HepG2 (cell line): ENCODE results near the gene STARD5. TPM values are rescaled to one million over a fixed set of nuclear protein-coding genes. Genes with fewer than 3 reads are reported as not detected.

Experiments used
- ATAC-seq: fragments of 200-7000 bp; cut with Tn5 transposase; 3 replicates; pipeline ENCODE4 v1.9.1; 2020; ENCODE audit warnings: mild to moderate bottlenecking, moderate library complexity
- BruUV-seq: library from RNA; stranded (reverse); fragments of 400-500 nt; replicated peaks from 2 replicates; lab custom pipeline; 2021; lab: Mats Ljungman, UMichigan
- CTCF ChIA-PET: fragments of 300-600 bp; formaldehyde crosslinking; extraction: SDS; loops from one replicate; lab custom pipeline; 2021; ENCODE audit warnings: low total read pairs, inconsistent platforms, low intra/inter-chr PET ratio; lab: Yijun Ruan, JAX
- POLR2A ChIA-PET: fragments of 350-600 bp; sonication (Branson Sonifier 250); formaldehyde crosslinking; loops from one replicate; lab custom pipeline; 2020; ENCODE audit warnings: antibody characterized with exemption, inconsistent platforms; lab: Yijun Ruan, JAX
- DNase-seq: peaks from one replicate; pipeline ENCODE4 v3.0.0-alpha.2; 2015; ENCODE audit warnings: low spot score
- FAIRE-seq: peaks from 3 replicates; lab custom pipeline; 2011; peaks lifted over from hg19 to GRCh38; lab: Jason Lieb, UNC
- H2AFZ ChIP-seq: one replicate; pipeline ENCODE4 v1.6.1; 2011; ENCODE audit warnings: low read length, inconsistent platforms
- H3K27ac ChIP-seq: fragments of 300-600 bp; 3 replicates; pipeline ENCODE4 v1.8.0; 2011; ENCODE audit warnings: mixed run types, mild to moderate bottlenecking, mixed read lengths, low read length, inconsistent platforms; ENCODE audit not compliant: insufficient read depth; ENCODE audit errors: extremely low read length
- H3K27me3 ChIP-seq, 2 experiments: fragments of 200-600 bp in 1 of 2; 2 replicates in 1 of 2; 3 replicates in 1 of 2; pipeline versions ENCODE4 v1.6.0 to v1.8.0; 2011; ENCODE audit warnings: low read length in 2 of 2, mild to moderate bottlenecking in 2 of 2, moderate library complexity in 2 of 2, inconsistent platforms in 1 of 2; ENCODE audit not compliant: insufficient read depth in 2 of 2, control insufficient read depth in 1 of 2
- H3K36me3 ChIP-seq, 2 experiments: fragments of 200-600 bp in 1 of 2; replicated peaks in 1 of 2; 2 replicates in 1 of 2; 3 replicates in 1 of 2; pipeline versions ENCODE4 v1.5.1 to v1.8.0; 2011; ENCODE audit warnings: low read length in 2 of 2, inconsistent platforms in 1 of 2; ENCODE audit not compliant: insufficient read depth in 2 of 2, control insufficient read depth in 1 of 2
- H3K4me1 ChIP-seq: 2 replicates; pipeline ENCODE4 v1.5.1; 2012; ENCODE audit warnings: low read length, inconsistent platforms; ENCODE audit not compliant: insufficient read depth
- H3K4me2 ChIP-seq: 2 replicates; pipeline ENCODE4 v1.6.0; 2011; ENCODE audit warnings: low read depth, low read length, inconsistent platforms
- H3K4me3 ChIP-seq, 3 experiments: fragments of 200-600 bp in 1 of 3; sonication (generic), shearing (Covaris generic) in 1 of 3; replicated peaks in 1 of 3; 2 replicates each; pipeline ENCODE4 v1.5.1; 2011 to 2016; ENCODE audit warnings: low read length in 3 of 3, inconsistent platforms in 2 of 3, low read depth in 2 of 3, mild to moderate bottlenecking in 2 of 3, control low read depth in 1 of 3, mixed read lengths in 1 of 3; ENCODE audit not compliant: insufficient read depth in 1 of 3
- H3K79me2 ChIP-seq: one replicate; pipeline ENCODE4 v1.6.1; 2011; ENCODE audit warnings: low read length, inconsistent platforms; ENCODE audit not compliant: insufficient read depth
- H3K9ac ChIP-seq: 2 replicates; pipeline ENCODE4 v1.6.0; 2011; ENCODE audit warnings: mild to moderate bottlenecking, low read depth, low read length, inconsistent platforms; ENCODE audit not compliant: insufficient read depth
- H3K9me3 ChIP-seq: 2 replicates; pipeline ENCODE4 v1.5.1; 2012; ENCODE audit warnings: mild to moderate bottlenecking, low read length
- H4K20me1 ChIP-seq: 2 replicates; pipeline ENCODE4 v1.6.0; 2011; ENCODE audit warnings: inconsistent platforms, mild to moderate bottlenecking, low read length, moderate library complexity; ENCODE audit not compliant: insufficient read depth
- CHD2 ChIP-seq: IDR thresholded peaks from 2 replicates; pipeline ENCODE4 v1.6.1; 2011; ENCODE audit warnings: low read depth, low read length, improper control_type of control experiment
- EHMT2 ChIP-seq: fragments of 200-600 bp; sonication (generic); IDR thresholded peaks from 2 replicates; pipeline ENCODE4 v1.7.0; 2017; ENCODE audit warnings: antibody characterized with exemption, low read depth, low read length, borderline replicate concordance
- MED8 ChIP-seq: sonication (generic); formaldehyde crosslinking; IDR thresholded peaks from 2 replicates; pipeline ENCODE4 v1.8.1; 2023; ENCODE audit warnings: mild to moderate bottlenecking, missing genetic modification reagents; ENCODE audit not compliant: insufficient replicate concordance
- ZNF556 ChIP-seq: sonication (generic); formaldehyde crosslinking; IDR thresholded peaks from 2 replicates; pipeline ENCODE4 v1.4.0; 2020; ENCODE audit warnings: mild to moderate bottlenecking, missing genetic modification reagents, borderline replicate concordance
- ZNF569 ChIP-seq: sonication (generic); formaldehyde crosslinking; IDR thresholded peaks from 2 replicates; pipeline ENCODE4 v1.5.0; 2020; ENCODE audit warnings: mild to moderate bottlenecking, missing genetic modification reagents, moderate library complexity, borderline replicate concordance
- WGBS: methylation state at CpG from one replicate; pipeline ENCODE4 v1.1.6; 2017; ENCODE audit warnings: low lambda C conversion rate; 5-methylcytosine and 5-hydroxymethylcytosine counted together
- in situ Hi-C: cut with HindIII; loops from 2 replicates; pipeline ENCODE4 v1.10.0; 2017; ENCODE audit warnings: low pct_unique_long_range_greater_than_20kb; ENCODE audit not compliant: extremely low pct_ligation_motif_present
- intact Hi-C: fragments of 100-400 bp; cut with micrococcal nuclease; formaldehyde crosslinking; loops from one replicate; pipeline ENCODE4 v1.10.0; 2022; ENCODE audit not compliant: unreplicated experiment
- polyA plus RNA-seq, 8 experiments: library from polyadenylated mRNA; depleted of rRNA in 3 of 8; stranded (reverse) in 7 of 8; unstranded in 1 of 8; fragments of >200 nt; fragmentation: Illumina TruSeq in 4 of 8; extraction: Trizol in 4 of 8; gene quantifications; 2 replicates each; pipeline versions ENCODE4 v1.2.1 to v1.2.3, GENCODE V29; 2011 to 2016; ENCODE audit warnings: low read depth in 4 of 8, missing spikeins in 1 of 8, mixed read lengths in 1 of 8; ENCODE audit not compliant: insufficient read depth in 1 of 8
- total RNA-seq, 5 experiments: library from RNA; depleted of rRNA; stranded (reverse); fragments of >200 nt; fragmentation: Illumina TruSeq; extraction: Trizol; gene quantifications; 2 replicates each; pipeline ENCODE4 v1.2.3, GENCODE V29; 2016; ENCODE audit warnings: low read depth in 1 of 5
- TF ChIP-seq, protein P1 (sequence below), 2 experiments: sonication (generic) in 1 of 2; formaldehyde crosslinking in 1 of 2; IDR thresholded peaks; 2 replicates each; pipeline versions ENCODE4 v1.6.1 to v1.9.0; 2014 to 2022; ENCODE audit warnings: antibody characterized with exemption in 1 of 2, borderline replicate concordance in 1 of 2, inconsistent platforms in 1 of 2, low read depth in 1 of 2, missing genetic modification reagents in 1 of 2
- TF ChIP-seq, protein P2 (sequence below): sonication (generic); formaldehyde crosslinking; IDR thresholded peaks from 2 replicates; pipeline ENCODE4 v1.5.1; 2020; ENCODE audit warnings: missing genetic modification reagents, mild to moderate bottlenecking, borderline replicate concordance

The STARD5 gene
- total and polyA plus RNA-seq, 2 of the 13 experiments (the other 11 are each of a cell fraction or from before 2014, with no cell fraction given), result 3.1 to 3.5 TPM

DNA sequence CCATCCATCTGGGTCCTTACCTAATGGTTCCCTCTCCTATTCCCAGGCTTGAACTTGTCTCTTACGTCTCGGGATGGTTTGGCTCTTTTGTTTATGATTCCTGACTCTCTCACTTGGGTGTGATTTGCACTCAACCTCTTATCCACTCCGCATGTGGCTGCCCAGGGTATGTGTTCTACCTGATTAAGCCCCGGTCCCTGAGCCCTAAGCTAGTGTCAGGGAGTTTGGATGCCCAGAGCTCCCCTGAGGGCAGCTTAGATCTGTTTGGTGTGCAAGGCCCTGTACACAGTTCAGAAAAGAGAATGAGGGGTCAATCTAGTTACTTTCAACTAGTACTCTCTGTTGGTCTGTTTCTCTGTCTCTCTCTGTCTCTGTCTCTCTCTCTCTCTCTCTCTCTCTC lies 15.9 kb upstream of the STARD5 start (continued):
- TF ChIP-seq, protein P1, sequence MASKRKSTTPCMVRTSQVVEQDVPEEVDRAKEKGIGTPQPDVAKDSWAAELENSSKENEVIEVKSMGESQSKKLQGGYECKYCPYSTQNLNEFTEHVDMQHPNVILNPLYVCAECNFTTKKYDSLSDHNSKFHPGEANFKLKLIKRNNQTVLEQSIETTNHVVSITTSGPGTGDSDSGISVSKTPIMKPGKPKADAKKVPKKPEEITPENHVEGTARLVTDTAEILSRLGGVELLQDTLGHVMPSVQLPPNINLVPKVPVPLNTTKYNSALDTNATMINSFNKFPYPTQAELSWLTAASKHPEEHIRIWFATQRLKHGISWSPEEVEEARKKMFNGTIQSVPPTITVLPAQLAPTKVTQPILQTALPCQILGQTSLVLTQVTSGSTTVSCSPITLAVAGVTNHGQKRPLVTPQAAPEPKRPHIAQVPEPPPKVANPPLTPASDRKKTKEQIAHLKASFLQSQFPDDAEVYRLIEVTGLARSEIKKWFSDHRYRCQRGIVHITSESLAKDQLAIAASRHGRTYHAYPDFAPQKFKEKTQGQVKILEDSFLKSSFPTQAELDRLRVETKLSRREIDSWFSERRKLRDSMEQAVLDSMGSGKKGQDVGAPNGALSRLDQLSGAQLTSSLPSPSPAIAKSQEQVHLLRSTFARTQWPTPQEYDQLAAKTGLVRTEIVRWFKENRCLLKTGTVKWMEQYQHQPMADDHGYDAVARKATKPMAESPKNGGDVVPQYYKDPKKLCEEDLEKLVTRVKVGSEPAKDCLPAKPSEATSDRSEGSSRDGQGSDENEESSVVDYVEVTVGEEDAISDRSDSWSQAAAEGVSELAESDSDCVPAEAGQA (IDR thresholded peaks at IDR 0.05; ENCODE audit: low read depth), result no peak
- TF ChIP-seq, protein P1 (CRISPR knock-in tag; IDR thresholded peaks at IDR 0.05; ENCODE audit: borderline replicate concordance), result no peak
- TF ChIP-seq, protein P2, sequence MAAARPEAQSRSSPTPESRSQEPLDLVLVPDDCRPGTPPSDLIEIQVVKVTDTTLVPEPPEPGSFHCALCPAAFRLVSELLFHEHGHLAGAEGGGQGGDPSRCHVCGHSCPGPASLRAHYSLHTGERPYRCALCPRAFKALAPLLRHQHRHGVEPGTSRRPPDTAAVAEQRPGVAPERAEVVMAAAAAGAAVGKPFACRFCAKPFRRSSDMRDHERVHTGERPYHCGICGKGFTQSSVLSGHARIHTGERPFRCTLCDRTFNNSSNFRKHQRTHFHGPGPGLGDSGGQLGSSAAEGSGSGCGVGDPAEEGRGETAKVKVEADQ (CRISPR knock-in tag), result no peak
- no peak for TF ChIP-seq ZNF556 (CRISPR knock-in tag)
- no peak for TF ChIP-seq EHMT2
- TF ChIP-seq CHD2, result no peak
- TF ChIP-seq, all 625 proteins: peak for 0

DNA sequence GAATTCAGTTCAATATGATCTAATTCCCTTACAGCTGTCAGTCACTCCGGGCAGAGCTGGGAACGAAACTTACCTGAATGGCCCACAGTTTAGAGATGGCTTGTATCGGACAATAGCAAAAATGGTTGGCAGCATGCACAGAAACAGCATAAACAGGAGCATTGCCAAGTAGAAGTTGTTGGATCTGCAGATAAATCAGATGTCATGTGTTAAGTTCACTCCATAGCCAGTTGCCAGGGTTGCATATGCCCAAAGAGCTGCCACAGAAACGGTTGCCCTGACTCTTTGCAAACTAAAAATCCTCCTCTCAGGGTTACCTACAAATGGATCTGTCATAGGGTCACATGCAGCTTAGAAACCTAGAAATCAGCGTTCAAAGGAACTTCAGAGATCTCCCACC lies 15.4 kb upstream of the STARD5 start:
- intact Hi-C loops, result no loop called here
- H2AFZ ChIP-seq, result no peak overlapping the region
- ATAC-seq (no peak), FAIRE-seq (no peak), DNase-seq (no peak)
- no peak overlapping the region for H3K27ac ChIP-seq
- ChIA-PET CTCF (no interaction called here), POLR2A (no interaction called here)
- no peaks in the 10 kb centered on the region for H3K36me3 ChIP-seq
- in situ Hi-C loops, result no loop called here
- no peak overlapping the region for H3K4me2 ChIP-seq
- no peak overlapping the region for H3K4me3 ChIP-seq
- no peaks in the 10 kb centered on the region for H3K79me2 ChIP-seq
- no peaks in the 10 kb centered on the region for H3K9me3 ChIP-seq
- no peak overlapping the region for H3K9ac ChIP-seq
- H3K4me1 ChIP-seq, result no peaks in the 10 kb centered on the region
- no peaks in the 10 kb centered on the region; a peak in 1 of 5 replicates for H3K27me3 ChIP-seq
- TF ChIP-seq MED8 (no peak), ZNF569 (CRISPR knock-in tag) (no peak)
- no peaks in the 10 kb centered on the region for H4K20me1 ChIP-seq
- WGBS, result 61% methylated on average over 5 of the region's 5 CpGs
- BruUV-seq, result no TSS peak
